Activated T-helper 1 cell treated with anti-CD3 and anti-CD28 coated beads, Interleukin-12 subunit alpha, Interleukin-12 subunit beta, Interleukin-2, Interleukin-4 antibody, amounts not matched to agents 30 ng/mL and 10 ng/mL and 1 ng/mL, durations not matched to agents 14 hours and 24 hours and 36 hours (primary cell): ENCODE data around the gene LTA. TPM values are rescaled to one million over a fixed set of nuclear protein-coding genes. Genes with fewer than 3 reads are reported as not detected.
A peak's percentile ranks its signal among the peaks of the same experiment; 100 is the strongest.
"Not testable (repeated sequence)": the region's sequence is repeated elsewhere in the genome, so short reads cannot be mapped to it uniquely, and the experiment has no call there.

ENCODE experiments used
- DNase-seq: peaks from one replicate; pipeline ENCODE4 v3.0.0; 2021; ENCODE audit warnings: low spot score
- H3K27ac Mint-ChIP-seq: one replicate; pipeline ENCODE4 v1.8.0; 2021; ENCODE audit warnings: mild to moderate bottlenecking, mixed read lengths
- H3K27me3 Mint-ChIP-seq: one replicate; pipeline ENCODE4 v1.8.0; 2022; ENCODE audit warnings: mild to moderate bottlenecking, moderate library complexity, mixed read lengths; ENCODE audit not compliant: insufficient read depth
- H3K36me3 Mint-ChIP-seq: one replicate; pipeline ENCODE4 v1.8.0; 2021; ENCODE audit warnings: low read depth, mixed read lengths
- H3K4me1 Mint-ChIP-seq: one replicate; pipeline ENCODE4 v1.8.0; 2021; ENCODE audit warnings: low read depth, mixed read lengths
- H3K4me3 Mint-ChIP-seq: one replicate; pipeline ENCODE4 v1.8.0; 2021; ENCODE audit warnings: mild to moderate bottlenecking, moderate library complexity, mixed read lengths
- H3K9me3 Mint-ChIP-seq: one replicate; pipeline ENCODE4 v1.8.0; 2021; ENCODE audit warnings: mixed read lengths
- intact Hi-C: fragments of 100-400 bp; cut with micrococcal nuclease; formaldehyde crosslinking; loops from one replicate; pipeline ENCODE4 v1.15.1; 2024
- total RNA-seq: library from RNA; stranded (reverse); gene quantifications from 2 replicates; pipeline ENCODE4 v1.2.3, GENCODE V29; 2022

The LTA gene
- total RNA-seq, 1 donor from 2014 or later, result 1,078 TPM

- H3K4me3 Mint-ChIP-seq, result peak within 1 kb of the TSS; percentile 87
- peaks cover 3% of the 10 kb centered on the region for H3K27me3 Mint-ChIP-seq
- H3K27ac Mint-ChIP-seq, result peak within 1 kb of the TSS; percentile 82
- peaks cover 36% of the 10 kb centered on the region for H3K4me1 Mint-ChIP-seq
- H3K36me3 Mint-ChIP-seq, result peaks cover 8% of the 10 kb centered on the region
- intact Hi-C loops, result loop anchor here (1.0 to 10.0 kb wide), 13 partner anchors 11 to 648 kb away; partner anchors contain the start of genes ABHD16A, BAG6, EHMT2 and NELFE
- H3K9me3 Mint-ChIP-seq, result no peaks in the 10 kb centered on the region
- peak; percentile 88 for DNase-seq
Measured at GRCh38 chr6:31546958-31547726, 24.9 kb upstream of the LTA start, which contains the start of gene NFKBIL1. NFKBIL1 (plus strand) TSS chr6:31547608; CDS start chr6:31547695, 87 bp downstream.

DNA sequence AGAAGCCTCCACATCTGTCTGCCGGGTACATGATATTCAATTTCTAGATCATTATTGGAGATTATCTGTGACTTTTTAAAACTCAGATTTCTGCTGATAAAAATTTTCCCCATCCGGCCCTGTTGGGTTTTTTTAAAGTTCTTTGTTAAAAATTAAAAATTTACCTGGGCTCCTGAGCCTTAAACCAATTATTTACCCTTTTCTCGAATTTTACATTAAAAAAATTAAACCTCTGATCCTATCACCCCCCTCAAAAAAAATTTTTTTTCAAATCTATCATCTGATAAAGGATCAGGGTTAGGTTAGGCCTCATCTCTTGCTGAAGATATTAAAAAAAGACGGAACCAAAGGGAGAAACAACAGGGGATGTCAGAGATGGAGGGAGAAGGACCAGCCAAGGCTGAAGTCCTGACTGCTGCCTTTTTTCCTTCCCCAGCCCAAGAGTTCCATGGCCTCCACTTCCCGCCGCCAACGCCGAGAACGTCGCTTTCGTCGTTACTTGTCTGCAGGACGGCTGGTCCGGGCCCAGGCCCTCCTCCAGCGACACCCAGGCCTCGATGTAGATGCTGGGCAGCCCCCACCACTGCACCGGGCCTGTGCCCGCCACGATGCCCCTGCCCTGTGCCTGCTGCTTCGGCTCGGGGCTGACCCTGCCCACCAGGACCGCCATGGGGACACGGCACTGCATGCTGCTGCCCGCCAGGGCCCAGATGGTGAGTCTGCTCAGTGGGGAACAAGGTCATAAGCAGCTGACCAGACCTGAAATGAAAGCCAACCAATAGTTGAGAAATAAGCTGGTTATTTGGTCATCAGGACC lies 24.2 kb upstream of the LTA start:
- peaks cover 8% of the 10 kb centered on the region for H3K36me3 Mint-ChIP-seq
- H3K4me1 Mint-ChIP-seq, result peaks cover 40% of the 10 kb centered on the region
- peak overlapping the region; percentile 82 for H3K27ac Mint-ChIP-seq
- DNase-seq, result no peak
- peak overlapping the region; percentile 87 for H3K4me3 Mint-ChIP-seq
- peaks cover 3% of the 10 kb centered on the region for H3K27me3 Mint-ChIP-seq
- H3K9me3 Mint-ChIP-seq, result no peaks in the 10 kb centered on the region
- intact Hi-C loops, result loop anchor here (1.0 to 10.0 kb wide), 11 partner anchors 10 to 647 kb away; partner anchors contain the start of genes ABHD16A, BAG6, EHMT2 and NELFE

DNA sequence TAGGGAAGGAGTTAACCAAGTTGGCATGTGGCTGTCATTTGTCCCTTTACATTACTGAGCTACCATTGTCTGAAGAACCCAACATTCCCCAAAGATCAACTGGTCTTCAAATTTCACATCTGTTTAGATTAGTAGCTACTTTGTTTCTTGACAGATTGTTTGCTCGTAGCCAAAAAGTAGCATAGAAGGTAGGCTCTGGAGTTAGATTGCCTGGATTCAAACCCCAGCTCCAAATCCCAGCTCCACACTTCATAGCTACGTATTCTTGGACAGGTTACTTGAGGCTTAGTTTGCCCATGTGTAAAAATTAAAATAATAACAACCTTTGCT lies 23.6 kb upstream of the LTA start:
- Mint-ChIP-seq H3K36me3 (peaks cover 10% of the 10 kb centered on the region), H3K4me3 (peak overlapping the region; percentile 87), H3K27me3 (peaks cover 3% of the 10 kb centered on the region), H3K4me1 (peaks cover 40% of the 10 kb centered on the region), H3K27ac (no peak overlapping the region), H3K9me3 (no peaks in the 10 kb centered on the region)
- no peak for DNase-seq
- intact Hi-C loops, result loop anchor here (10.0 kb wide), 1 partner anchor 406 kb away; the partner anchor contains the start of genes NELFE and SKIC2

DNA sequence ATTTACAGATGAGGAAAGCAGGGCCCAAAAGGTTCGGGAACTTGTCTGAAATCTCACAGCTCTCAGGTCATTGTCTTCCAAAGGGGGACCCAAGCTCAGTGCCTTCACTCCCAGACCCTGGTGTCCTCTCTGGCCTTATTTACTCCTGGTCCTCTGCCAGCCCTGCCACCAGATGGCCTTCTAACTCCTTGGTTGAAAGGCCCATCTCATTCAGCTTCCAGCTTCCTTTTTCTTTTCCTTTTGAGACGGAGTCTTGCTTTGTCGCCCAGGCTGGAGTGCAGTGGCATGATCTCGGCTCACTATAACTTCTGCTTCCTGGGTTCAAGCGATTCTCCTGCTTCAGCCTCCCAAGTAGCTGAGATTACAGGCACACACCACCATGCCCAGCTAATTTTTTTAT lies 20.7 kb upstream of the LTA start:
- H3K27me3 Mint-ChIP-seq, H3K9me3 Mint-ChIP-seq: not testable (repeated sequence)
- peak overlapping the region; percentile 71 for H3K27ac Mint-ChIP-seq
- H3K4me3 Mint-ChIP-seq, result peak overlapping the region; percentile 60
- intact Hi-C loops, result loop anchor here (1.0 kb wide), 2 partner anchors 30 to 47 kb away; no protein-coding TSS in a partner anchor
- peaks cover 42% of the 10 kb centered on the region for H3K4me1 Mint-ChIP-seq
- peaks cover 13% of the 10 kb centered on the region for H3K36me3 Mint-ChIP-seq
- peak; percentile 49 for DNase-seq

- Mint-ChIP-seq H3K9me3 (no peaks in the 10 kb centered on the region), H3K4me1 (peaks cover 61% of the 10 kb centered on the region), H3K27ac (no peak overlapping the region), H3K4me3 (peak overlapping the region; percentile 7), H3K36me3 (peaks cover 37% of the 10 kb centered on the region), H3K27me3 (no peaks in the 10 kb centered on the region)
- DNase-seq, result no peak
- intact Hi-C loops, result no loop called here
Measured at GRCh38 chr6:31556307-31556706, 15.8 kb upstream of the LTA start.

DNA sequence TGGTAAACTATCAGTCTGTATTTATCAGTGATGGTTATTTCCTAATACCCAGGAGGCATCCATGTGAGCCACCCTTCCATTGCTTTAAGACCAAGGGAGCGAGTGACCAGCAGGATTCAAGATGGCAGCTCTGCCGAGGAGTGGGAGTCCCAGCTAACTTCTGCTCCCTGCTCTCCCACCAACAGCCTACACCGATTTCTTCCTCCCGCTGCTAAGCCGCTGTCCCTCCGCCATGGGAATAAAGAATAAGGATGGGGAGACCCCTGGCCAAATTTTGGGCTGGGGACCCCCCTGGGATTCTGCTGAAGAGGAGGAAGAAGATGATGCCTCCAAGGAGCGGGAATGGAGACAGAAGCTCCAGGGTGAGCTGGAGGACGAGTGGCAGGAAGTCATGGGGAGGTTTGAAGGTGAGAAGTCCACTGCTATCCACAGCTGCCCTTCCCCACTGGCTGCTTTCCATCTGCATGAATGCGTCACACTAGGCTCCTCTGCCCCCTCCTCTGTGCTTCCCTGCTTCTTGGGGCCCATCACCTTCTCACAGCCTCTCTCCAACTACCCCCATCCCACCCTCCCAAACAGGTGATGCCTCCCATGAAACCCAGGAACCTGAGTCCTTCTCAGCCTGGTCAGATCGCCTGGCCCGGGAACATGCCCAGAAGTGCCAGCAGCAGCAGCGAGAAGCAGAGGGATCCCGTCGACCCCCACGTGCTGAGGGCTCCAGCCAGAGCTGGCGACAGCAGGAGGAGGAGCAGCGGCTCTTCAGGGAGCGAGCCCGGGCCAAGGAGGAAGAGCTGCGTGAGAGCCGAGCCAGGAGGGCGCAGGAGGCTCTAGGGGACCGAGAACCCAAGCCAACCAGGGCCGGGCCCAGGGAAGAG lies 14.4 kb upstream of the LTA start:
- Mint-ChIP-seq H3K4me1 (peaks cover 61% of the 10 kb centered on the region), H3K9me3 (no peaks in the 10 kb centered on the region), H3K27me3 (peaks cover 2% of the 10 kb centered on the region), H3K36me3 (peaks cover 41% of the 10 kb centered on the region), H3K27ac (peak overlapping the region; percentile 42), H3K4me3 (peak overlapping the region; percentile 57)
- DNase-seq, result no peak
- intact Hi-C loops, result loop anchor here (1.0 kb wide), 1 partner anchor 10 kb away; the partner anchor contains the start of gene NFKBIL1

- Mint-ChIP-seq H3K4me1 (peaks cover 66% of the 10 kb centered on the region), H3K9me3 (no peaks in the 10 kb centered on the region), H3K4me3 (peak overlapping the region; percentile 69), H3K36me3 (peaks cover 42% of the 10 kb centered on the region), H3K27me3 (peaks cover 2% of the 10 kb centered on the region), H3K27ac (peak overlapping the region; percentile 95)
- intact Hi-C loops, result loop anchor here (1.0 kb wide), 1 partner anchor 11 kb away; the partner anchor contains the start of gene NFKBIL1
- no peak for DNase-seq
Measured at GRCh38 chr6:31558318-31558625, 13.8 kb upstream of the LTA start.

DNA sequence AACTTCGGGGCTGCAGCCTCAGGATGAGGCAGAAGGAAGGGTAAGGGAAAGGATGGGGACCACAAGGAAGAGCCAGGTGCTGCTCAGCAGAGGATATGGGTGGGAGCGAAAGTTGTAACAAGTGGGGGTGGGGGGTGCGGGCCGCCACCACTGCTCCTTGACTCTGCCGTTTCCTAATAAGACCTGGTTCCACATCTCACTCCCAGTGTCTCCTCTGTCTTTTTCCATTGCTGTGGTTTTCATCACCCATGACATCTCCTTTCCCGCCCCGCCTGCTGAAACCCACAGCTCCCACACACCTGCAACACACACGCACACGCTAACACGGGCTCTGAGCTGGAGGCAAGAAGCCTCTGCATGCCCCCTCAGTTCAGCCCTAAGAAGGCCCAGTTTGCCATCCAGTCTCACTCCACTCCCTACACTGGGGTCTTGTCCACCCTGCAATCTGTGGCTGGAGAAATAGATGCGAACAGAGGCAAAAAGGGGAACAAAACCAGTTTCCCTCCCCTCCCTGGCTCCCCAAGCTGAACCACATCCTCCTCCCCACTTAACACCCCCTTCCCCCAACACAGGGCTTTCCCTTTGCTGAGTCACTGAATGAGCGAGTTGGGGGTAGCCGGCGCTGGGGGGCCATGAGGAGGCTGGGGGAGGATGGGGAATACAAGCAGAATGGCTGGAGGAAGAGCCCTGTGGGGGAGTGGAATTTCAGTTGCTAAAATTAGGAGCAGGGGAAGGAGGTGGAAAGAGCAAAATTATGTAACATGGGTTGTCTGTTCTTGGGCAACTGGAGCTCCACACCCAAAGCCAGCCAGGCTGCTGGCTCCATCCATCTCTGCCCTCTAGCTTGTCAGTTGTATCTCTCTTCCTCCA lies 13.2 kb upstream of the LTA start:
- peak overlapping the region; percentile 95 for H3K27ac Mint-ChIP-seq
- H3K4me1 Mint-ChIP-seq, result peaks cover 70% of the 10 kb centered on the region
- intact Hi-C loops, result loop anchor here (1.0 kb wide), 2 partner anchors 12 to 16 kb away; partner anchors contain the start of genes NFKBIL1 and TNF
- peaks cover 43% of the 10 kb centered on the region for H3K36me3 Mint-ChIP-seq
- H3K4me3 Mint-ChIP-seq, result peak overlapping the region; percentile 69
- H3K27me3 Mint-ChIP-seq, result peaks cover 2% of the 10 kb centered on the region
- H3K9me3 Mint-ChIP-seq, result no peaks in the 10 kb centered on the region
- DNase-seq, result peak; percentile 62

GRCh38 chr6:31559606-31559957 lies 12.5 kb upstream of the LTA start:
- intact Hi-C loops, result loop anchor here (1.0 kb wide), 1 partner anchor 16 kb away; the partner anchor contains the start of gene TNF
- H3K9me3 Mint-ChIP-seq, result no peaks in the 10 kb centered on the region
- peak overlapping the region; percentile 69 for H3K4me3 Mint-ChIP-seq
- no peak for DNase-seq
- peak overlapping the region; percentile 95 for H3K27ac Mint-ChIP-seq
- peaks cover 44% of the 10 kb centered on the region for H3K36me3 Mint-ChIP-seq
- peaks cover 70% of the 10 kb centered on the region for H3K4me1 Mint-ChIP-seq
- H3K27me3 Mint-ChIP-seq, result peaks cover 2% of the 10 kb centered on the region

DNA sequence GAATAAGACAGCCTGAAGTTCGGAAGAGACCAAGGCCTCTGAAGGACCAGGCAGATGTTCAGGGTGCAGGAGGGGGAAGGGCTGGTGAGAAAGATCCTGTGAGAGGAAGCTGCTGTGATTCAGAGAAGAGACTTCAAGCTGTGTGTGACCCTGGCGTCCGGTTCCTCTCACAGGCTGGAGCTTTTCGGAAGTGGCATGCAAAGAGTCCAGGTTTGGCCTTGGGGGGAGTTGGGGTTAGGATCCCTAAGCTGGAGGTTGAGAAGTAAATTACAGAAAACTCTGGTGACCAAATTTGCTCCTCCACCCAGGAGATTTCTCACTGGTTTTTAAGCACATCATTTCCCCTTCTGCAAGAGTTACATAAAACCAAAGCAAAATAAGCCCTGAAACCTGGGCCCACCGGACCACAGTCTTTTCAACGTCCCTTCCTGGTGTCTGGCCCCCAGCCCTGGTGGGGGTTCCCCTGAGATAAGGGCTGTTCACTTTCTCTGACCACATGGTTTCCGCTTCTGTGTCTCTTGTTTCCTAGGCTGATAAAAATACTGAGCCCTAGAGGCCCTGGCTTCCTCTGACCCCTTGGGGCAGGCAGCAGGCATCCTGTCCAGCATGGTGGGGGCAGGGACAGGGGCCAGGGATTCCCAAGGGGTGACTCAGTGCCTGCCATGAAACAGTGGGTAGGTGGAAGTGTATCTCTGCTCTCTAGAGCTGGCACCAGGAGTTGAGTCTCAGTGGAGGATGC lies 12.0 kb upstream of the LTA start:
- intact Hi-C loops, result loop anchor here (1.0 kb wide), 2 partner anchors 8 to 15 kb away; partner anchors contain the start of gene TNF
- Mint-ChIP-seq H3K36me3 (peaks cover 46% of the 10 kb centered on the region), H3K4me3 (peak overlapping the region; percentile 69), H3K4me1 (peaks cover 72% of the 10 kb centered on the region), H3K9me3 (no peaks in the 10 kb centered on the region), H3K27ac (peak overlapping the region; percentile 95), H3K27me3 (peaks cover 5% of the 10 kb centered on the region)
- peak; percentile 41 for DNase-seq

DNA sequence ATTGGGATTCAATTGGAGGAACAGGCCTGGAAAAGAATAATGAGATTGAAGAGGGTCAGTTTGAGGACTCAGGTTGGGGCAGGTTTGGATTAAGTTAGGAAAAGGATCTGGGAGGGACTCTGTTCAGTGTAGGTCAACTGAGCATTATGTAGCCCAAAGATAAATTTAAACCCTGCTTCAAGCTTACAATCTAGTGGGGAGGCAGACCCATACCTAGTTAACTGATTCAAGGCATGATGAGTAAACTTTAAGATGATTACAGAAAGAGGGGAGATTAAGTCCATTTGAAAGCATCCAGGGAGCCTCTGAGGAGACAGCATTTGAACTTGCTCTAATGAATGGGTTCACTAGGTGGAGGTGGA lies 11.4 kb upstream of the LTA start:
- no peak for DNase-seq
- H3K9me3 Mint-ChIP-seq, result no peaks in the 10 kb centered on the region
- H3K36me3 Mint-ChIP-seq, result peaks cover 52% of the 10 kb centered on the region
- H3K4me3 Mint-ChIP-seq, result peak overlapping the region; percentile 69
- intact Hi-C loops, result loop anchor here (1.0 kb wide), 1 partner anchor 8 kb away; no protein-coding TSS in a partner anchor
- H3K27ac Mint-ChIP-seq, result peak overlapping the region; percentile 95
- peaks cover 77% of the 10 kb centered on the region for H3K4me1 Mint-ChIP-seq
- peaks cover 8% of the 10 kb centered on the region for H3K27me3 Mint-ChIP-seq
